ENCODE measurements around the gene ZFYVE16. TPM values are rescaled to one million over a fixed set of nuclear protein-coding genes. Genes with fewer than 3 reads are reported as not detected.

ZFYVE16 gene
- total RNA-seq, 1 experiment from 2014 or later, result 65.7 TPM

GRCh38 chr5:80435476-80435875 is 27.6 kb downstream of the ZFYVE16 start:
- no TSS peak for BruUV-seq (replicated peaks)
- H3K4me1 ChIP-seq (ENCODE audit: insufficient read depth, low read length, poor library complexity, severe bottlenecking), result no peaks in the 10 kb centered on the region
- no peak overlapping the region for H3K27ac ChIP-seq (ENCODE audit: low read depth, low read length, poor library complexity, severe bottlenecking)
- no peak overlapping the region for H3K4me3 ChIP-seq (ENCODE audit: low read depth, low read length, poor library complexity, severe bottlenecking)
- intact Hi-C loops (cut with micrococcal nuclease; ENCODE audit: unreplicated experiment), result no loop called here
- H3K27me3 ChIP-seq (replicated peaks; ENCODE audit: insufficient read depth, low read depth, low read length, poor library complexity), result no peaks in the 10 kb centered on the region
- CTCF ChIA-PET, result no interaction called here
- TF ChIP-seq CTCF (conservative IDR thresholded peaks at IDR 0.05; ENCODE audit: low read depth, low read length), result no peak
- TF ChIP-seq EZH2 (IDR thresholded peaks at IDR 0.05; ENCODE audit: borderline replicate concordance, low read depth, low read length, poor library complexity, severe bottlenecking), result no peak
- H3K36me3 ChIP-seq (ENCODE audit: insufficient read depth, low read length, poor library complexity, severe bottlenecking), result peaks cover 21% of the 10 kb centered on the region
- no peaks in the 10 kb centered on the region for H3K9me3 ChIP-seq (ENCODE audit: low read depth, low read length, poor library complexity, severe bottlenecking)
- no peak for DNase-seq (ENCODE audit: low spot score)
- POLR2A ChIA-PET (ENCODE audit: low non-redundant PET), result no interaction called here

GRCh38 chr5:80437326-80437725 is 29.5 kb downstream of the ZFYVE16 start:
- no peak overlapping the region for H3K4me3 ChIP-seq (ENCODE audit: low read depth, low read length, poor library complexity, severe bottlenecking)
- no peak overlapping the region for H3K27ac ChIP-seq (ENCODE audit: low read depth, low read length, poor library complexity, severe bottlenecking)
- DNase-seq (ENCODE audit: low spot score), result no peak
- BruUV-seq (replicated peaks), result no TSS peak
- no peaks in the 10 kb centered on the region for H3K27me3 ChIP-seq (replicated peaks; ENCODE audit: insufficient read depth, low read depth, low read length, poor library complexity)
- no peaks in the 10 kb centered on the region for H3K4me1 ChIP-seq (ENCODE audit: insufficient read depth, low read length, poor library complexity, severe bottlenecking)
- ChIA-PET CTCF (no interaction called here), POLR2A (ENCODE audit: low non-redundant PET) (no interaction called here)
- TF ChIP-seq EZH2 (IDR thresholded peaks at IDR 0.05; ENCODE audit: borderline replicate concordance, low read depth, low read length, poor library complexity, severe bottlenecking), result no peak
- TF ChIP-seq CTCF (conservative IDR thresholded peaks at IDR 0.05; ENCODE audit: low read depth, low read length), result no peak
- intact Hi-C loops (cut with micrococcal nuclease; ENCODE audit: unreplicated experiment), result no loop called here
- H3K36me3 ChIP-seq (ENCODE audit: insufficient read depth, low read length, poor library complexity, severe bottlenecking), result peaks cover 21% of the 10 kb centered on the region
- no peaks in the 10 kb centered on the region for H3K9me3 ChIP-seq (ENCODE audit: low read depth, low read length, poor library complexity, severe bottlenecking)

- ChIA-PET CTCF (no interaction called here), POLR2A (ENCODE audit: low non-redundant PET) (no interaction called here)
- no peaks in the 10 kb centered on the region for H3K9me3 ChIP-seq (ENCODE audit: low read depth, low read length, poor library complexity, severe bottlenecking)
- H3K27me3 ChIP-seq (replicated peaks; ENCODE audit: insufficient read depth, low read depth, low read length, poor library complexity), result no peaks in the 10 kb centered on the region
- TF ChIP-seq EZH2 (IDR thresholded peaks at IDR 0.05; ENCODE audit: borderline replicate concordance, low read depth, low read length, poor library complexity, severe bottlenecking), result no peak
- TF ChIP-seq CTCF (conservative IDR thresholded peaks at IDR 0.05; ENCODE audit: low read depth, low read length), result no peak
- no peak for DNase-seq (ENCODE audit: low spot score)
- no TSS peak for BruUV-seq (replicated peaks)
- intact Hi-C loops (cut with micrococcal nuclease; ENCODE audit: unreplicated experiment), result no loop called here
- no peaks in the 10 kb centered on the region for H3K4me1 ChIP-seq (ENCODE audit: insufficient read depth, low read length, poor library complexity, severe bottlenecking)
- no peak overlapping the region for H3K4me3 ChIP-seq (ENCODE audit: low read depth, low read length, poor library complexity, severe bottlenecking)
- no peak overlapping the region for H3K27ac ChIP-seq (ENCODE audit: low read depth, low read length, poor library complexity, severe bottlenecking)
- H3K36me3 ChIP-seq (ENCODE audit: insufficient read depth, low read length, poor library complexity, severe bottlenecking), result peaks cover 21% of the 10 kb centered on the region
Observed at GRCh38 chr5:80438739-80439138, 30.9 kb downstream of the ZFYVE16 start.
